ENCODE data around the gene PER1.

Gene PER1

DNA sequence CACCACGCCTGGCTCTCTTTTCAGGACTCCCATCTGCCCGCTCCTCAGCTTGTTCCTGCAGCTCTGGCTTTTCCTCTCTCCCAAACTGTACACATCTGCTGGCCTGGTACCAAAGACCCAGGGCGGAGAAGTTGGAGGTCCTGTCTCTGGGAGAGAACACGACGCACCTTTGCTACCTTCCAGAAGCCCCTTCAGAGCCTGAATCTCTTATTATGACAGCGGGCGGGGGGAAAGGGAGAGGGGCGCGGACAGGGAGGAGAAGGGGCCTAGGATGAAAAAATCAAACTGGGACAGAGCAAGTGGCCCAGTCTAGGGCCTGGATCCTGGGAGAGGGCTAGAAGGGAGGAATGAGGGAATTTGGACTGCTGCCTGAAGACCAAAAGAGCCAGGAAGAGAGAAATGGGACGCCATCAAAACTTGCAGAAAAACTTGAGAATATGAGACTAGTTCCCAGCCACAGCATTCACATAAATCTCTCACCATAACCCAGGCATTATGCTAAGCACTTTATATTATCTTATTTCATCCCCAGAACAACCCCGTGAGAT is 2.5 kb upstream of the PER1 start:
- peak; percentile 14 for DNase-seq (ENCODE audit: low spot score)

DNA sequence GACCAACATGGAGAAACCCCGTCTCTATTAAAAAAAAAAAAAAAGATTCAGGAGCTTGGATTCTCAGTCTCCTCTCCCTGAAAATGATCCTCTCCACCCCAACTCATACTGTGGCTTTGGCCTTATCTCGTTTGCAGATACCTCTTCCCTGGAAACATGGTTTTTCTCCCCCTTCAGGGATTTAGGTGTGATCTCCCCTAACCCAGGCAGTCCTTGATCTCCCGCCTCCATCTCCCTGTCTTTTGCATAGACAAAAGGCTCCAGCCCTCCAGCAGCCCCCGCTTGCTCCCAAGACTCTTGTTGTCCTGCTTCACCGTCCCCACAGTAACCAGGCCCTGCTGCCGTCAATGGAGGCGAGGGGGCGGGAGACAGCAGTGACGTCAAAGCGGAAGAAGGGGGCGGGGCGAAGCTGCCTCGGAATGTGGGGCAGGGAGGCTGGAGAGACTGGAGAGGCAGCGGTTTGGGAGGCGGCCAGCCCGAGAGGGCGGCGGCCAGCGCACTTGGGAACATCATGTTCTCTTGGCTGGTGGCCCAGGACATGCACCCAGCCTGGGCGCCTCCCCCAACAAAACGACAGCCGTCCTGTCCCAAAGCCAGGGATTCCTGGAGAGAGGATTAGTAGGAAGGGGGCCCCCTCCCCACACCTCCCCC is 1.9 kb upstream of the PER1 start:
- DNase-seq (ENCODE audit: low spot score): peak; percentile 76

GRCh38 chr17:8153525-8153956 is 1.3 kb upstream of the PER1 start:
- peak; percentile 13 for DNase-seq (ENCODE audit: low spot score)

- DNase-seq (ENCODE audit: low spot score): peak; percentile 8
These were observed 837 bp upstream of the PER1 start for GRCh38 chr17:8153031-8153451.

DNA sequence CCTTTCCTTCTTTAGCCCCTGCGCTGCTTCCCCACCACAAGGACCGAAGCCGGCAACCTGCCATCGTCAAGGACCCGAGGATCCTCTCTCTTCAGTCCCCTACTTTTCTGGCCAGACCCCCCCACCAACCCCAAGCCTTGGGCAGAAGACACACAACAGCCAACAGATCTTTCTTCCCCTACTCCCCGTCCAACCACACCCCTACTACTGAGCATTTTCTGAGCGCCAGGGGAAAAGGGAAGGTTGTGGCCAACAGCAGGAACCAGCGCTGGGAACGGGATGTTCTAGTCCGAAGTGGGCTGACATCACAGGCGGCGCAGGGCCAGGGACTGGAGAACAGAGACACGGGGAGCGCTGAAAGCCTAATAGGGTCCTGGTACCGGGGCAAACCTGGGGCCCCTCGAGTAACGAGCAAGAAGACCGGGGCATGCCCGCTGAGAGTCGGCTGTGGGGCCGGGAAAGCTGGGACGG is 528 bp downstream of the PER1 start:
- peak; percentile 55 for DNase-seq (ENCODE audit: low spot score)

DNA sequence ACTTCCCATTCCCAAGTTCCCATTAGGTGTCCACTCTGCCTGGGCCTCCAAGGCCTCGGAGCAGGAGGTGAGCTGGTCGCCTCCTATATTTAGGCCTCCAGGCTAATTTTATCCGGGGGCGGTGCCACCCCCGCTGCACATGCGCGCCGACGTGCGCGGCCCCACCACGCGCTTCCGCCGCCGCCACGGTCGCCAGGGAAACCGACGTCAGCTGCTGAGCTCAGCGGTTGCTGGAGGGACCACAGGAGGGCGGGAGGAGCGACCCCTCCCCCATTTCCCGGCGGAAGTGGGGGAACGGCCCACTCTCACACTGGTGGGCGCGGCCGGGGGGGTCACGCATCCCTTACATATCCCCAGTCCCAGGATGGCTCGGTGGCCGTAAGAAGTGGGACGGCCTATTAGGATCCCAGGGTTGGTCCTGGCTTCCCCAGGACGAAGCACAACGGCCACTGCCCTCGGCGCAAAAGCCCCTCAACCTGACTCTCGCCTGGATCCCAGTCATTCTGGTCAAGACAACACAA is 1.0 kb downstream of the PER1 start:
- peak; percentile 80 for DNase-seq (ENCODE audit: low spot score)

- peak; percentile 15 for DNase-seq (ENCODE audit: low spot score)
These were observed 1.7 kb downstream of the PER1 start for GRCh38 chr17:8150194-8151119.

GRCh38 chr17:8149419-8150193 is 2.6 kb downstream of the PER1 start:
- peak; percentile 0 for DNase-seq (ENCODE audit: low spot score)

DNA sequence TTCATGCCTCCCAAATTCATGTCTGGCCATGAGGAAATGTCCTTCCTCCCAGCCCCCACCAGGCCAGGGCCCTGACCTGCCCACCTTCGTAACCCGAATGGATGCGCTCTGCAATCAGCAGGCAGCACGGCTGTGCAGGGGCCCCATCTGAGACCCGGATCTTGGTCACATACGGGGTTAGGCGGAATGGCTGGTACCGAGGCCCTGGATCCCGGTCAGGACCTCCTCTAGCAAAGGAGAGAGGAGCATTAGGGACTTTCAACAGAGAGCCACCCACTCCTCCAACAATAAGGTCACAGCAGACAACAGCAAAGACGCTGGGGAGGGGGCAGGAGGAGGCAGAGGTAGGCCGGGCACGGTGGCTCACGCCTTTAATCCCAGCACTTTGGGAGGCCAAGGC is 3.6 kb downstream of the PER1 start:
- DNase-seq (ENCODE audit: low spot score): no peak

DNA sequence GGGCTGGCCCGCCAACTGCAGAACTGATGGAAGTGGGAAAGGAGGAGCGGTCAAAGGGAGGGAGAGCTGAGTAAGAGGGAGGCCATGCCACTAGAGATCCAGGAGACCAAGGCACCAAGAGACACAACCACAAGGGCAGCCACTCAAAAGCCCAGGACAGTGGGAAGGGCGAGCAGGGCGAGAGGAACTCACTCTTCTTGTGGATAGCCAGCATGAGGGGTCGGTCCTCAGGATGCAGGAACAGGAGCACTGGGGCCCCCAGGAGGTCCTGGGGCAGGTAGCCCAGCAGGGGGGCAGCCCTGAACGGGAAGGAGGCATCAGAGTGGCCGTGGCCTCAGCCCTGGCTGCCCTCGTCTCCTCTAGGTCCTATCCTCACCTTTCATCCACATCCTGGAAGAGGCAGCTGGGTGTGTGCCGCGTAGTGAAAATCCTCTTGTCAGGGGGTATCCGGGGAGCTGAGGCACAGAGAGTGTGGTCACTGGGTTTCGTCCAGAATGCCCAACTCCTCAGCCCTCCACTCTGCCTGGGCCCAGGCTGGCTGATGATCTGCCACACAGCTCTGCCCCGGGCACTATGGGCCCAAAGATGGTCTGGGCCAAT is 4.3 kb downstream of the PER1 start:
- no peak for DNase-seq (ENCODE audit: low spot score)

- DNase-seq (ENCODE audit: low spot score): no peak
These were observed 4.9 kb downstream of the PER1 start for GRCh38 chr17:8147141-8147804.

DNA sequence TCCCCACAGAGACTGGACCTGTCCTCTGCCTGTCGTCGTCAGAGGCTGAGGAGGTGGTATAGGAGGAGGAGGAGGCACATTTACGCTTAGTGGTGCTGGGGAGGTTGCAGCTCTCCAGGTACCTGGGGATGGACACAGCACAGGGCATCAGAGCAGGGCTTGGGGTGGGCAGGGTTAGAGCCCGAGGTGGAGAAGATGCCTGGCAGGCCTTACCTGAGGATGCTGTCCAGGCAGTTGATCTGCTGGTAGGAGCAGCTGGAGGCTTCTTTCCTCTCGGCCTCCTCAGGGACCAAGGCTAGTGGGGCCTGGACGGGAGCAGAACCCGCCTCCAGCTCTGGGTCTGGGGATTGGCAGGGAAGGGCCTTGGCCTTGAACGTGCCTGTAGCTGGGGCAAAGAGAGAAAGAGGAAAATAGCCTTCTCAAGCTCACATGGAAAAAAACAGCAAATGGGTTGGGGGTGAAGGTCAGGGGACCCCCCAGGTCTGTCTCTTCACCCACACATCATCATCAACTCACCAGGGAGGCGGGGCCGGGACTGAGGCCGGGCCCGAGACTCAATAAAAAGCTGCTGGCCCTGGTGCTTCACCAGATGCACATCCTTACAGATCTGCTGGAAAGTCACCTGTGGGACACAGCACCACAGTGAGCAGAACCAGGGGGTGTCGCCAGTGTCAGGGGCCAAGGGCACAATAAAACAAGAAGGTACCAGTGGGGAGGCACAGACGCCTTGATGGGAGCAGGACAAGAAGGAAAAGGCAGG is 5.6 kb downstream of the PER1 start:
- DNase-seq (ENCODE audit: low spot score): peak; percentile 1

- no peak for DNase-seq (ENCODE audit: low spot score)
These were observed 6.4 kb downstream of the PER1 start for GRCh38 chr17:8145811-8146210.

- no peak for DNase-seq (ENCODE audit: low spot score)
These were observed 7.6 kb downstream of the PER1 start for GRCh38 chr17:8144401-8145231.

GRCh38 chr17:8143581-8144400 is 8.4 kb downstream of the PER1 start:
- DNase-seq (ENCODE audit: low spot score): no peak

GRCh38 chr17:8142887-8143580 is 9.2 kb downstream of the PER1 start:
- DNase-seq (ENCODE audit: low spot score): no peak

DNA sequence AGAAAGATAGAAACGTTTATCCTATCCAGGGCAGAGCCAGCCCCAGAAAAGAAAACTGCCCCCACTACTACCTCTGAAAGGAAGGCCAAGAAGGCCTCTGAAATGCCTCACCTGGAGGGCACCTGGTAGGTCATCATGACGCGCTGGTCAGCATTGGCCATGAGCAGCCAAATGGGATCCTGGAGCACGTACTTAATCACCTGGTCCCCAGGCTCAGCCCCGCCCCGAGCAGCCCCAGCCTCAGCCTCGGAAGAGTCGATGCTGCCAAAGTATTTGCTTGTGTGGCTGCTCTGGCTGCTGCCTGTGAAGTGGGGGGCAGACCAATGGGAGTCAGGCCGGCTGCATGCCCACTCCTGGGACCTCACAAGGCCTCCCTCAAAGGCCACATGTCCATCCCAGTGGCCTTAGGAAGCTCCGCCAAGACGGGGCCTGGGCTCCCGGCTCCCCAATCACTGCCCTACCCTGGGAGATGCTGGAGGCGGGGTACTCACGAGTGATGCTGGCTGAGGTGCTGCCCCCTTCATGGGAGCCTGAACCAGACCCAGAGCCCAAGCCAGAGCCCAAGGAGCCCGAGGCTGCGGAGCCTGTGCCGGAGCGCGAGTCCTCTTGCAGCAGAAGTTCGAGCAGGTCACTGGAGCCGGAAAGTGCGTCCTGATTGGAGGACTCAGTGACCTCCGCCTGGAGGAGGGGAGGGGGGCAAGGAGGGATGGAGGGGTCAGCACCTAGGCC is 9.9 kb downstream of the PER1 start:
- no peak for DNase-seq (ENCODE audit: low spot score)

Measured in NAMALWA (cell line).